ENCODE data around the gene ABCA2.

GRCh38 chr9:136991993-136992818, 35.8 kb downstream of the ABCA2 start, which contains the start of gene PAXX:
- TF ChIP-seq TCF4 (CRISPR knock-in tag; IDR thresholded peaks at IDR 0.05; ENCODE audit: borderline replicate concordance) = no peak
- TF ChIP-seq OSR1 (CRISPR knock-in tag; IDR thresholded peaks at IDR 0.05) = no peak
- no peak for TF ChIP-seq ZNF70 (CRISPR knock-in tag; IDR thresholded peaks at IDR 0.05)
- no peak for TF ChIP-seq CSRNP3 (CRISPR knock-in tag; IDR thresholded peaks at IDR 0.05)

Data from SK-N-SH treated with all-trans-retinoic acid at 6 μM for 48 hours (cell line).